ENCODE results near the gene CYTL1. TPM values are rescaled to one million over a fixed set of nuclear protein-coding genes. Genes with fewer than 3 reads are reported as not detected.

The CYTL1 gene
- total RNA-seq, 4 donors from 2014 or later, result 0.68 TPM; not detected in 3

DNA sequence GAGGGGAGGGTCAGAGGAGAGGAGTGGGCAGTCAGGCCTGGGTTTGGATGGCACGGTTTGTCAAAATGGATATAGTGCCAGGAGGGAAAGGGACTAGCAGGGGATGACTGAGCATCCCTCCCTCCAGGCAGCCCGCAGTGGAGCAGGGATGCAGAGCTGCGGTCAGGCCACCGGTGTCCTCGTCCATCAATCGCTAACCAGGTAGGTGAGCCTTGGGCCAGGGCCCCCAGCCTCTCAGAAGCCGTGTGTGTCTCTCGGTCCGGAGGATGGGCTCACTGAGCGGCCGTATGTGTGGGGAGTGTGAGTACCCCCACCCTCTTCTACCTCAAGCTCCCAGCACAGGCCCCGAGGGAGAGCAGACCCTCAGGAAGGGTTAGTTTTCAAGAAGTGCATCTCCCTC, 538 bp upstream of the CYTL1 start:
- H3K4me1 ChIP-seq, result peaks cover 6% of the 10 kb centered on the region
- no peak overlapping the region for H3K4me3 ChIP-seq
- H3K36me3 ChIP-seq, result no peaks in the 10 kb centered on the region
- H3K27ac ChIP-seq, result no peak overlapping the region
- no peak for DNase-seq (ENCODE audit: low spot score in 2 of 2)
- no peaks in the 10 kb centered on the region for H3K9me3 ChIP-seq
- peaks cover 28% of the 10 kb centered on the region for H3K27me3 ChIP-seq
- 80% methylated on average over 7 of the region's 12 CpGs for WGBS
- TF ChIP-seq, protein P1, sequence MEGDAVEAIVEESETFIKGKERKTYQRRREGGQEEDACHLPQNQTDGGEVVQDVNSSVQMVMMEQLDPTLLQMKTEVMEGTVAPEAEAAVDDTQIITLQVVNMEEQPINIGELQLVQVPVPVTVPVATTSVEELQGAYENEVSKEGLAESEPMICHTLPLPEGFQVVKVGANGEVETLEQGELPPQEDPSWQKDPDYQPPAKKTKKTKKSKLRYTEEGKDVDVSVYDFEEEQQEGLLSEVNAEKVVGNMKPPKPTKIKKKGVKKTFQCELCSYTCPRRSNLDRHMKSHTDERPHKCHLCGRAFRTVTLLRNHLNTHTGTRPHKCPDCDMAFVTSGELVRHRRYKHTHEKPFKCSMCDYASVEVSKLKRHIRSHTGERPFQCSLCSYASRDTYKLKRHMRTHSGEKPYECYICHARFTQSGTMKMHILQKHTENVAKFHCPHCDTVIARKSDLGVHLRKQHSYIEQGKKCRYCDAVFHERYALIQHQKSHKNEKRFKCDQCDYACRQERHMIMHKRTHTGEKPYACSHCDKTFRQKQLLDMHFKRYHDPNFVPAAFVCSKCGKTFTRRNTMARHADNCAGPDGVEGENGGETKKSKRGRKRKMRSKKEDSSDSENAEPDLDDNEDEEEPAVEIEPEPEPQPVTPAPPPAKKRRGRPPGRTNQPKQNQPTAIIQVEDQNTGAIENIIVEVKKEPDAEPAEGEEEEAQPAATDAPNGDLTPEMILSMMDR (IDR thresholded peaks at IDR 0.05), result no peak
- TF ChIP-seq POLR2AphosphoS5 (IDR thresholded peaks at IDR 0.05) (no peak), EP300 (IDR thresholded peaks at IDR 0.05) (no peak), POLR2A (IDR thresholded peaks at IDR 0.05) (no peak)

DNA sequence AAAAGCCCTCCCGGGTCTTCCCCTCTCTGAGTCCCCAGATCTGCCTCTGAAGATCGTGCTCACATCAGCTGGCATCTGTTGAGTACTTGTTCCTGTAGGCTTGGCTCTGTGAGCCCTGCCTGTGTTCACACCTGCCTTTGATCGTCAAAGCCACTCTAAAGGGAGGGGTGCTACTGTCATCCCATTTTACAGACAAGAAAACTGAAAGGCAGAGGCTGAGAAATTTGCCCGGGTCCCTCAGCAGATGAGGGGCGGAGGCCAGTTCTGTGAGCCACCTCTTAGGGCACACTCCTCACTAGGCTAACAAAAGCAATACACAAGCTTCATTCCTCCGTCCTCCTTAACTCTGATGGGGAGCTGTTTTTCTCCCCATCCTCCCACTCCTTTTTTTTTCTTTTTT, 655 bp downstream of the CYTL1 start:
- no peak overlapping the region for H3K27ac ChIP-seq
- 36% methylated on average over 6 of the region's 6 CpGs for WGBS
- H3K4me3 ChIP-seq, result no peak overlapping the region
- H3K36me3 ChIP-seq, result no peaks in the 10 kb centered on the region
- H3K9me3 ChIP-seq, result no peaks in the 10 kb centered on the region
- H3K27me3 ChIP-seq, result peaks cover 28% of the 10 kb centered on the region
- TF ChIP-seq POLR2AphosphoS5 (IDR thresholded peaks at IDR 0.05), result no peak
- TF ChIP-seq EP300 (IDR thresholded peaks at IDR 0.05), result no peak
- TF ChIP-seq, protein P1 (IDR thresholded peaks at IDR 0.05), result no peak
- TF ChIP-seq POLR2A (IDR thresholded peaks at IDR 0.05), result no peak
- no peak for DNase-seq (ENCODE audit: low spot score in 2 of 2)
- peaks cover 6% of the 10 kb centered on the region for H3K4me1 ChIP-seq

DNA sequence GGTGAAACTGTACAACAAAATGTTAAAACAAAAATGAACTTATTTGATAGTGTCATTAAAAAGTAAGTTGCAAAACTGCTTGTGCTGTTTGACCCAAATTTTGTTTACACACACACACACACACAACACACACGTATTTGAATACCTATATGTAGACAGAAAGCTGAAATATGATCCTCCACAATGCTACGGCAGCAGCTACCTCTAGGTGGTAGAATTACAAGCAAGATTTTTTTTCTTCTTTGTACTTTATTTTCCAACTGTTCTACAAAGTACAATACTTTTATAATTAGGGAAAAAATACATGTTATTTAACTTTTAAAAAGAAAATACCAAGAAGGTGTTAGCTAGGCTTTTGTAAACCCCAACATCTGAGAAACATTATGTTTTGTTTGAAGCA, 1.2 kb downstream of the CYTL1 start:
- 16% methylated on average over 2 of the region's 2 CpGs for WGBS
- H3K4me3 ChIP-seq, result no peak overlapping the region
- no peak for DNase-seq (ENCODE audit: low spot score in 2 of 2)
- TF ChIP-seq, protein P1 (IDR thresholded peaks at IDR 0.05), result no peak
- no peak for TF ChIP-seq POLR2AphosphoS5 (IDR thresholded peaks at IDR 0.05)
- no peak for TF ChIP-seq EP300 (IDR thresholded peaks at IDR 0.05)
- no peaks in the 10 kb centered on the region for H3K36me3 ChIP-seq
- H3K27me3 ChIP-seq, result peaks cover 28% of the 10 kb centered on the region
- no peaks in the 10 kb centered on the region for H3K9me3 ChIP-seq
- peaks cover 6% of the 10 kb centered on the region for H3K4me1 ChIP-seq
- H3K27ac ChIP-seq, result no peak overlapping the region

DNA sequence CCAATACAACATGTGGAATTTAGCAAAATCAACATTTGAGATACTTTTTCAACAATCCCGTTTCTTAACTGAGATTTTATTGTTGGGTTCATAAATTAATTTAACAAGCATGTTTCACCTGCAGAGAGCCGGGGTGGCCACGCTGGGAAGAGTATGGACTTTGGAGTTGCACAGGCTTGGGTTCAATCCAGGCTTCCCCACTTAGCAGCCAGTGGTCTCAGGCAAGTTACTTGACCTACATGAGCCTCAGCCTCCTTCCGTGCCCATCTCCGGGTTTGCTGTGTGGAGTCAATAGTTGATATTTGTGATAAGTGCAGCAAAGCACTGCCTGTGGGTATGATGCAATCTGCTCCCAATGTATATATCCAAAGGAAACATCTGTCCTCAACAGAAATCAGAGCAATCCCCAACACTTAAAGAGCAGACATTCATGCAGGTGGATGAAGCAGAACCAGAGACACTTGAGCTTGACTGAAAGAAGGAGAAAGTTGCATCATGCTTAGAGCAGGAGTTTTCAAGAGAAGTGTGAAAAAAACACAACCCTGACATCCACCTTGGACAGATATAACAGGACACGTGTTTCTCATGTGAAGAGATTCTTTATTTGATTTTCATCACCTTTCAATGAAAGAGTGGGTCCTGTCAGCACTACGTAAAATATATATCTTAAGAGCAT, 5.1 kb downstream of the CYTL1 start:
- Histone ChIP-seq H3K4me1 (peaks cover 2% of the 10 kb centered on the region), H3K27me3 (peaks cover 31% of the 10 kb centered on the region), H3K27ac (no peak overlapping the region), H3K36me3 (no peaks in the 10 kb centered on the region), H3K4me3 (no peak overlapping the region), H3K9me3 (no peaks in the 10 kb centered on the region)
- DNase-seq (ENCODE audit: low spot score in 2 of 2), result no peak
- WGBS, result 75% methylated on average over 7 of the region's 7 CpGs
- TF ChIP-seq, protein P1 (IDR thresholded peaks at IDR 0.05), result no peak
- no peak for TF ChIP-seq POLR2AphosphoS5 (IDR thresholded peaks at IDR 0.05)
- TF ChIP-seq POLR2A (IDR thresholded peaks at IDR 0.05), result no peak
- no peak for TF ChIP-seq EP300 (IDR thresholded peaks at IDR 0.05)

DNA sequence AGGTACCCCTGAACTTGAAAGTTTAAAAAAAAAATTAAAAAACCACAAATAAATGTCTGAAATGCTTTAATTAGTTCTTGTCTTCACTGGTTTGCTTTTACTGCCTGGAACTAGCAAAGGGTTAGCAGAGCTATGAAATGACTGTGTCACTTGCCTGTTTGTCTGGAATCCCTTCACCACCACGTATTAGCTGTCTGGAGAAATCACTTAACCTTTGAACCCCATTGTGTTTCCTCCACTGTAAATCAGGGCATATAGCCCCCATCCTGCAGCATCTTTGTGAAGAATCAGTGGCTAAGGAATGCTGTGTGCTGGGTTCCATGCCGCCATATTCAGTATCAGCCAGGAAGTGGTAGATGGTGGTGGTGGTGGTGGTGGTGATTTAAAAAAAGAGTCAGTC, 6.3 kb downstream of the CYTL1 start:
- Histone ChIP-seq H3K27ac (no peak overlapping the region), H3K4me1 (no peaks in the 10 kb centered on the region), H3K27me3 (peaks cover 27% of the 10 kb centered on the region), H3K9me3 (no peaks in the 10 kb centered on the region), H3K36me3 (no peaks in the 10 kb centered on the region), H3K4me3 (no peak overlapping the region)
- no peak for DNase-seq (ENCODE audit: low spot score in 2 of 2)
- 49% methylated on average over 2 of the region's 2 CpGs for whole genome bisulfite sequencing
- TF ChIP-seq, protein P1 (IDR thresholded peaks at IDR 0.05), result no peak
- TF ChIP-seq POLR2AphosphoS5 (IDR thresholded peaks at IDR 0.05) (no peak), POLR2A (IDR thresholded peaks at IDR 0.05) (no peak), EP300 (IDR thresholded peaks at IDR 0.05) (no peak)
